PC-3 (cell line): ENCODE data around the gene AGAP1.

Experiments used
- CTCF ChIP-seq: fragments of 300-600 bp; sonication (generic); conservative IDR thresholded peaks from 2 replicates; pipeline ENCODE4 v1.5.1; 2017; ENCODE audit warnings: antibody characterized with exemption, low read depth, mild to moderate bottlenecking, low read length
- EZH2 ChIP-seq: fragments of 300-600 bp; sonication (generic); IDR thresholded peaks from one replicate; pipeline ENCODE4 v1.6.1; 2017; ENCODE audit warnings: antibody characterized with exemption, mild to moderate bottlenecking, low read length; ENCODE audit not compliant: unreplicated experiment
- EZH2phosphoT487 ChIP-seq: fragments of 300-600 bp; sonication (generic); IDR thresholded peaks from 2 replicates; pipeline ENCODE4 v1.6.1; 2018; ENCODE audit warnings: mild to moderate bottlenecking, antibody characterized with exemption, low read length, borderline replicate concordance

DNA sequence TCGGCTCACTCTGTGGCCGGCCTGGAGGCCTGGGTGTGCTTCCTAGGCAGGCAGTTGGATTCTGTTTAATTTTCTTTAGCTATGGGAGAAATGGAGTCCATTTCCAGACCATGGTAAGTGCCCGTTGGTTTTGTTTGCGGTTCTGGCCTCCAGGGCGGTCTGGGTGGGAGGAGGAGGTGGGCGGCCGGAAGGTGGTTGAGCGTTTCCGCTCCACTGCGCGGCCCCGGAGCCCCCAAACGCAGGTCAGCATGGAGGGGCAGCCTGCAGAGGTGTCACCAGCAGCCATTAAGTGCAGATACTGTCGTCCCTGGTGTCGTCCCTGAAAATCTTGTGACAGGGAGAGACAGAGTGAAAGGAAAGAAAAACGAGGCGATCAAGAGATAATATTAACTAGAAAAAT lies 370.5 kb downstream of the AGAP1 start:
- no peak for TF ChIP-seq CTCF
- TF ChIP-seq EZH2phosphoT487, result no peak
- no peak for TF ChIP-seq EZH2
